Upper lobe of left lung (tissue), 4 donors: ENCODE results near the gene ACOXL.

Experiments used
- POLR2A ChIP-seq, 4 donors: fragments of 450-650 bp; IDR thresholded peaks; one replicate each; pipeline ENCODE4 v1.5.1; 2016 to 2017; ENCODE audit warnings: antibody characterized with exemption in 4 of 4, mild to moderate bottlenecking in 2 of 4
- TF ChIP-seq, protein P1 (sequence below), 6 experiments: fragments of 450-650 bp in 4 of 6; fragments of 200-600 bp in 2 of 6; sonication (generic) in 2 of 6; IDR thresholded peaks; one replicate each; pipeline ENCODE4 v1.5.1; 2016 to 2019; ENCODE audit warnings: antibody characterized with exemption in 6 of 6

DNA sequence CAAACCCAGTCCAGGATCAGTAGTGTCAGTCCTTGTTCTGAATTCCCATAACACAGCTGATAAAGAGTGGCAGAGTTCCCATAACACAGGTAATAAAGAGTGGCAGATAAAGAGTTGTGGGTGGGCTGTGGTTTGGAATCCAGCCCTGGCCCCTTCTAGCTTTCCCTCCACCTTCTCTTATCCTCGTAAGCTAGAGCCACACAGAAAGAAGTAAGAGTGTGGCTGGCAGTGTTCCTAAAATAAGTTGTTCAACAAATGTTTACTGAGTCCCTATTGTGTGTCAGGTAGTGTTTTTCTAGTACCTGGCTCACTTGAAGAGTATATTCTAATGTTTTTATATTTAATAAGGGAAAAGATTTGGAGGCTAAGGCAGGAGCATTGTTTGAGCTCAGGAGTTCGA lies 323.4 kb downstream of the ACOXL start:
- TF ChIP-seq, protein P1, sequence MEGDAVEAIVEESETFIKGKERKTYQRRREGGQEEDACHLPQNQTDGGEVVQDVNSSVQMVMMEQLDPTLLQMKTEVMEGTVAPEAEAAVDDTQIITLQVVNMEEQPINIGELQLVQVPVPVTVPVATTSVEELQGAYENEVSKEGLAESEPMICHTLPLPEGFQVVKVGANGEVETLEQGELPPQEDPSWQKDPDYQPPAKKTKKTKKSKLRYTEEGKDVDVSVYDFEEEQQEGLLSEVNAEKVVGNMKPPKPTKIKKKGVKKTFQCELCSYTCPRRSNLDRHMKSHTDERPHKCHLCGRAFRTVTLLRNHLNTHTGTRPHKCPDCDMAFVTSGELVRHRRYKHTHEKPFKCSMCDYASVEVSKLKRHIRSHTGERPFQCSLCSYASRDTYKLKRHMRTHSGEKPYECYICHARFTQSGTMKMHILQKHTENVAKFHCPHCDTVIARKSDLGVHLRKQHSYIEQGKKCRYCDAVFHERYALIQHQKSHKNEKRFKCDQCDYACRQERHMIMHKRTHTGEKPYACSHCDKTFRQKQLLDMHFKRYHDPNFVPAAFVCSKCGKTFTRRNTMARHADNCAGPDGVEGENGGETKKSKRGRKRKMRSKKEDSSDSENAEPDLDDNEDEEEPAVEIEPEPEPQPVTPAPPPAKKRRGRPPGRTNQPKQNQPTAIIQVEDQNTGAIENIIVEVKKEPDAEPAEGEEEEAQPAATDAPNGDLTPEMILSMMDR (IDR thresholded peaks at IDR 0.05) = no peak
- TF ChIP-seq POLR2A (IDR thresholded peaks at IDR 0.05) = no peak
